CD4-positive, alpha-beta T cell treated with Interleukin-1 beta for 1 hour (primary cell): Measurements from ENCODE around the gene GLB1L2.
"Not testable (repeated sequence)": the region's sequence is repeated elsewhere in the genome, so short reads cannot be mapped to it uniquely, and the experiment has no call there.

ENCODE experiments used
- DNase-seq, 2 donors: peaks; one replicate each; pipeline ENCODE4 v3.0.0-alpha.2; 2020 to 2022

Gene GLB1L2, protein sequence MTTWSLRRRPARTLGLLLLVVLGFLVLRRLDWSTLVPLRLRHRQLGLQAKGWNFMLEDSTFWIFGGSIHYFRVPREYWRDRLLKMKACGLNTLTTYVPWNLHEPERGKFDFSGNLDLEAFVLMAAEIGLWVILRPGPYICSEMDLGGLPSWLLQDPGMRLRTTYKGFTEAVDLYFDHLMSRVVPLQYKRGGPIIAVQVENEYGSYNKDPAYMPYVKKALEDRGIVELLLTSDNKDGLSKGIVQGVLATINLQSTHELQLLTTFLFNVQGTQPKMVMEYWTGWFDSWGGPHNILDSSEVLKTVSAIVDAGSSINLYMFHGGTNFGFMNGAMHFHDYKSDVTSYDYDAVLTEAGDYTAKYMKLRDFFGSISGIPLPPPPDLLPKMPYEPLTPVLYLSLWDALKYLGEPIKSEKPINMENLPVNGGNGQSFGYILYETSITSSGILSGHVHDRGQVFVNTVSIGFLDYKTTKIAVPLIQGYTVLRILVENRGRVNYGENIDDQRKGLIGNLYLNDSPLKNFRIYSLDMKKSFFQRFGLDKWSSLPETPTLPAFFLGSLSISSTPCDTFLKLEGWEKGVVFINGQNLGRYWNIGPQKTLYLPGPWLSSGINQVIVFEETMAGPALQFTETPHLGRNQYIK

DNA sequence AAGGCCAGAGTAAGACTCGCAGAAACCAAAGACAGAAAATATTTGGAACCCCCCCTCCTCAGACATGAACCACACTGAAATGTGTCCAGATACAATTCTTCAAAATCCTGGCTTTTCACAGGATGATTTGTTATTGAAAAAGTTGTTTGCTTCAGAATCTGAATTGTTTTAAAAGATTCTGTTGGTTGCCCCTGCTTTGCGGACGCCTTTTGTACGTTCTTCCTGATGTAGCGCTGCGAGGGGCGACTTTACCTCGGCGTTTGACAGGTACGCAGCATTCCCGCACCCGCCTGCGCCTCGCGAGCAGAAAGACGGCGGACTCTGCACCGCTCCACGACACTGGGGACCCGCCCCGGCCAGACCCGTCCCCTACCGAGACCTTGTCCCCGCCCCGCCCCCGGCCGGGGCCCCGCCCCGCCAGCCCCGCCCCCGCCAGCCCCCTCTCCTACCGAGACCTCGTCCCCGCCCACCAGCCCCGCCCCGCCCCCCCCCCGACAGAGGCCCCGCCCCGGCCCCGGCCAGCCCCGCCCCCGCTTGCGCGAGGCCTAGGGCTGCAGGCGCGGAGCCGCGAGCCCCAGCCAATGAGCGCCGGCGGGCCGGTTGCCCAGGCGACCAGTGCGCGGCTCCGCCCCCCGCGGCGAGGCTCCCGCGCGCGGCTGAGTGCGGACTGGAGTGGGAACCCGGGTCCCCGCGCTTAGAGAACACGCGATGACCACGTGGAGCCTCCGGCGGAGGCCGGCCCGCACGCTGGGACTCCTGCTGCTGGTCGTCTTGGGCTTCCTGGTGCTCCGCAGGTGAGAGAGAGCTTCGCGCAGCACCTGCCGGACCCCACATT lies at the start of gene GLB1L2:
Gene GLB1L2 (plus strand): TSS at position 635 of the 835 bp plus-strand sequence. CDS start 74 bp downstream, at position 709.
- peak; percentile 87 to 88 for DNase-seq

DNA sequence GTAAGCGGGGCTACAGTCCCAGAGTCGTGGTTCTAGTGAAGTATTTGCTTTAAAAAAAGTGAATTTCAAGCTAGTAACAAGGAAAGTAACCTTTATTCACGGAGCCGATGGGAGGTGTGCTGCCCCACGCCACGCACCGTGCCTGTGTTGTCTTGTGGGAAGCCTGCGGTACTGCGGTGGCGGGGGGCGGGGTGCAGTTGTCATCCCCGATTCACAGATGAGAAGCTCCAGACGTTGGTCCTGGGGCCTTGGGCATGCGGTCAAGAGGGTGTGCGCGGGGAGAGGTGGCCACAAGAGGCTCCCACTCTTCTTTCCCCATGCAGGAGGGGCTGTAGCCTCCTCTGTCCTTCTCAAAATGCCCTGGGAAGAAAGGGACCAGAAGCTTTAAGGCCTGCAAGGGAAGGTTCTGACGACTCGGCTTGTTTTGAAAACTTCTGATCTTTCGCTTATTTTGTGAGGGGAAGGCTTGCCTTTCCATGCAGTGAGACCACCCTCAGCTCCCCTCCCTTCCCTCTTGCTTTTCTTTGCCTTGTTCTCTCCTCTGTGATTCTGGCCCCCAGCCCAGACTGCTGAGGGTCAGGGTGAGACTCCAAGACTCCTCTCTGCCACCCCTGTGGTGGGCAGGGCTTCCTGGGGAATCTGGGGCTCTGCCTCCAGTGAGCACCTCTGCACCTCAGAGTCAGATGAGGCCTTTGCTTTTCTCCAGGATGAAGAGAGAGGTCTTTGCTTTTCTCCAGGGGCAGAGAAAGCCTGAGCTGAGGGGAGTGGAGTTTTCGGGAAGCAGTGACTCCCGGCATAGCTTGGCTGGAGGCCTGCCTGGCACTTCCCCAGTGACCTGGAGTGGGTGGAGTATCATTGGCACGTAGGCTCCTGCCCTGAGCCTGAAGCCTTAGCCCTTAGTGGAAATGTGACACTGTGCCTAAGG lies 49.4 kb upstream of the GLB1L2 start:
- DNase-seq = no peak

DNA sequence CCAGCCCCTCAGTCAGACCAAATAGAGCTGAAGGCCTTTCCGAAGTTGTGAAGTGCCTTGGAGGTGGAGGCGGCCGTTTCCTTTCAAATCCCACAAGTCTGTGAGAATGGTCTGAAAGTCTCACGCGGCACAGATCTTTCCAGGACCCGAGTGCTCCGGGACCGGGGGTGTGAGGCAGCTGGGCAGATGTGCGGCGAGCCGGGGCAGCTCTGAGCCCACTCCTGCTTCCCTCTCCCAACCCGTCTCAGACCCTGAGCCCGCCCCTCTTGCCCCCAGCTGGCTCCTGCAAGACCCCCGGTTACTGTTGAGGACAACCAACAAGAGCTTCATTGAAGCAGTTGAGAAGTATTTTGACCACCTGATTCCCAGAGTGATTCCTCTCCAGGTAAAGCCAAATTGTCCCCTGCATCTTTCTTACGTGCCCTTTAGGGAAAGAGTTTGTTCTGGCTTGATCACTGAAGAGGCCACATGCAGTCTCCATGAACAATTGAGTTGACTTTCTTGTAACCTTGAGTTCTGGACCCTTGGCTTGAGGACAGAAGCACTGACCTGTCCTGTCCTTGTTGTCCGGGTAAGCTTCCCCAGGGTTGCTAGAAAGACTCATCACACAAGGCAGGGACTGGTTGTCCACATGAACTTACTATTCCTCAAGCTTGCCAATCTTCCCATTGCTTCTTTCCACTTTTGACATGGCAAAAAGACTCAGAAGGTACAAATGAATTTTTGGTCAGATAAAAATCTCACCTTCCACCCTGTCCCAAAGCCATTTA lies 48.1 kb upstream of the GLB1L2 start:
- no peak for DNase-seq

DNA sequence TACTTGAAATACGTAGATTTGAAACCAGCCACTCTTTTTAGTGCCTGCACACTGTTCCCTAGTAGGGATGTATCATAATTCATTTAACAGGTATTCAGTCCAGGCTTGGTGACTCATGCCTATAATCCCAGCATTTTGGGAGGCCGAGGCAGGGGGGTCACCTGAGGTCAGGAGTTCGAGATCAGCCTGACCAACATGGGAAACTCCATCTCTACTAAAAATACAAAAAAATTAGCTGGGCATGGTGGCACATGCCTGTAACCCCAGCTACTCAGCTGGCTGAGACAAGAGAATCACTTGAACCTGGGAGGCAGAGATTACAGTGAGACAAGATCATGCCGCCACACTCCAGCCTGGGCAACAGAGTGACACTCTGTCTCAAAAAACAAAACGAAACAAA lies 47.4 kb upstream of the GLB1L2 start:
- DNase-seq = not testable (repeated sequence)

DNA sequence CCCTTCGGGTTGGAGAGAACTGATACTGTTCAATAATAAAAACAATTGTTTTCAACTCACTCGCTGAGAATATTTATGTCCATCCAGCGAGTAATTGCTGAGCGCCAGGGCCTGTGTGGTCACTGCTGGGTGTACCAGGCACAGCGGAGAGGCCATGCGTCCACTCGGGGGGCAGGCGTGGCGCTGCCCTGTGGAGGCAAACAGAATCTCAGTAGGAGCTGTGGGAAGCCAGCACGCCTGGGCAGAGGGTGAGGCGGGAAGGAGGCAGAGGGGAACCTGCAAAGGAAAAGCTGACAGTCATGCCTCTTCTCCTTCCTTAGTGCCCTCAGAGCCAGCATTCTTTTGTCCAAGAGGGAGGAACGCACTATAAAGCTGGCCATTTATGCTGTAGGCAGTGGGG lies 44.2 kb upstream of the GLB1L2 start:
- no peak for DNase-seq

DNA sequence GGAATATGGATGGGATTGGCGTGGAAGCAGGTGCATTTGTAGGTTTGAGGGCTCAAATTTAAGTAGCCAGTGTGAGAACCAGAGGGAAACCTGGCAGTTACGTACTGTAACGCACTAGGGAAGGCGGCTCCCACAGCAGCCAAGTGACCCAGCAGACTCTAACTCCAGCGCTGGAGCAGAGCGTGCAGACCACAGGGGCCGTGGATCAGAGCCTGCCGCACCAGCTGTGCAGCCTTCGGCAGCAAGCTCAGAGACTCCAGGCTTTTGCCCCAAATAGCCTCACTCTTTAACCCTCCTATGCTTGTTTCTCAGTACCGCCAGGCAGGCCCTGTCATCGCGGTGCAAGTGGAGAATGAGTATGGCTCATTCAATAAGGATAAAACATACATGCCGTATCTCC lies 43.3 kb upstream of the GLB1L2 start:
- DNase-seq = no peak

DNA sequence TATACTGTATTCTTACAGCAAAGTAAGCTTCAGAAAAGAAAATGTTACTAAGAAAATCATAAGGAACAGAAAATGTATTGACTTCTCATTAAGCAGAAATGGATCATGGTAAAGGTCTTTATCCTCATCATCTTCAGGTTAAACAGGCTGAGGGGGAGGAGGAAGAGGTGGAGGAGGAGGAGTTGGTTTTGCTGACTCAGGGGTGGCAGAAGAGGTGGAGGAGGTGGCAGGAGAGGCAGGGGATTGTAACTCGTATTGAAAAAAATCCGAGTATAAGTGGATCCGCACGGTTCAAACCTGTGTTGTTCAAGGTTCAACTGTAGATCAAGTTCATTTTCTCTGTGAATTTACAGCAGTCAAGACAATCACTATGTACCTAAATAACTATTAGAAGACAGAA lies 42.6 kb upstream of the GLB1L2 start:
- no peak for DNase-seq

DNA sequence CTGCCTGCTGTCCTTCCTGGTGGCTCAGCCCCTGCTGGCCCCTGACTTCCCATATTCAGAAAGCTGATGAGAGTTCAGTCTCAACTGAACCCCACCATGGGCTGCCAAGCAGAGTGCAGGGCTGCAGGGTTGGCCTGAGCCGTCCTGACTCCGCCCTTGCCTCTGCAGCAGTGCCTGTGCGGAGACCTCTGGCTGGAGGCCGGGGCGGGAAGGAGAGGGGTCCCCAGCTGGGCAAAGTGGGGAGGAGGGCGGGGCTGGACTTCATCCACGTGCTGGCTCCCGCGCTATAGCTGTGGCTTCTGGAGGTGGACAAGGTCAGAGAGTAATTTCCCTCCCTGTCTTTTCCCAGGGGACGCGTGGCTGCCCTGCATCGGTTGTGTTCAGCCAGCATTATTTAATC lies 42.0 kb upstream of the GLB1L2 start:
- no peak for DNase-seq

DNA sequence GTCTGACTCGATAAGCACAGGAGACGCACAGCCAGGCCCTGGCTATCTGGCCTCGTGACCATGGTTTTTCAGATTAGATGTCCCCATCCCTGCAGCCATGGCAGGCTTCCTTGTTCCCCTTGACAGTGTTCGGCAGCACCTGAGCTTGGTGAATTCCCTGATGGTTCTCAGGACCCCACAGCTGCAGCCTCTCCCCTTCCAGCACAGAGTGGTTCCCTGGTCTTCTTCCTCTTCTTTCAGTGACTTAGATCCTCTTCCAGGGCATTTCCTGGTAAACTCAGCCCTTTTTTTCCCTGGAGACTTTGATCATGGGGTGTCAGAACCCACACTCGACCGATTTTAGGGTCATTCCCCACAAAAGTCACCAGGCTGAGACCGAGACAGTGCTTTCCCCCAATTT lies 41.1 kb upstream of the GLB1L2 start:
- no peak for DNase-seq

DNA sequence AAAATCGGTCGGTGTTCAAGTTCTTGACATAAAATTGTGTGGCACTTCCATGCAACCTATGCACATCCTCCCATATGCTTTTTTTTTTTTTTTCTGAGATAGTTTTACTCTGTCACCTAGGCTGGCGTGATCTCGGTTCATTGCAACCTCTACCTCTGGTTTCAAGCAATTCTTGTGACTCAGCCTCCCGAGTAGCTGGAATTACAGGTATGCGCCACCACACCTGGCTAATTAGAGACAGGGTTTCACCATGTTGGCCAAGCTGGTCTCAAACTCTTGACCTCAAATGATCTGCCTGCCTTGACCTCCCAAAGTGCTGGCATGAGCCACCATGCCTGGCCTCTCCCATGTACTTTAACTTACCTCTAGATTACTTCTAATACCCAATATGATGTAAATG lies 40.6 kb upstream of the GLB1L2 start:
- DNase-seq = no peak

DNA sequence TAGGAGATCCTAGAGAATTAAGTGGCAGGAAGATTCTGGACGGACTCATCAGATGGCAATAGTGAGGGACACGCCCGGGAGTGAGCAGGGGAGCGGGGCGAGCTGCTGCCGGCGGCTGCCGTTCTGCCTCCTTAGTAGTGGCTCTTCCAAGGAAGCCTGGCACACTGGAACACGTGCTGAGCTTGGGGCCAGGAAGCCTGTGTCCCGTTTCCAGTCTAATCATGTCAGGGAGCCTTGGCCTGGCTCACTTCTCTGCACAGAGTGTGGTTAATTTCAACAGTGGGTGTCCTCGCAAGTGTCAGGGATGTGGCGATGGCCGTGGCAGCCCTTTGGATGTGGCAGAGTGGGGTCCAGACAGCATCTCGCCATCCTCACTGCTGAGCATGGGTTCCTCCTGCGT lies 39.1 kb upstream of the GLB1L2 start:
- no peak for DNase-seq

DNA sequence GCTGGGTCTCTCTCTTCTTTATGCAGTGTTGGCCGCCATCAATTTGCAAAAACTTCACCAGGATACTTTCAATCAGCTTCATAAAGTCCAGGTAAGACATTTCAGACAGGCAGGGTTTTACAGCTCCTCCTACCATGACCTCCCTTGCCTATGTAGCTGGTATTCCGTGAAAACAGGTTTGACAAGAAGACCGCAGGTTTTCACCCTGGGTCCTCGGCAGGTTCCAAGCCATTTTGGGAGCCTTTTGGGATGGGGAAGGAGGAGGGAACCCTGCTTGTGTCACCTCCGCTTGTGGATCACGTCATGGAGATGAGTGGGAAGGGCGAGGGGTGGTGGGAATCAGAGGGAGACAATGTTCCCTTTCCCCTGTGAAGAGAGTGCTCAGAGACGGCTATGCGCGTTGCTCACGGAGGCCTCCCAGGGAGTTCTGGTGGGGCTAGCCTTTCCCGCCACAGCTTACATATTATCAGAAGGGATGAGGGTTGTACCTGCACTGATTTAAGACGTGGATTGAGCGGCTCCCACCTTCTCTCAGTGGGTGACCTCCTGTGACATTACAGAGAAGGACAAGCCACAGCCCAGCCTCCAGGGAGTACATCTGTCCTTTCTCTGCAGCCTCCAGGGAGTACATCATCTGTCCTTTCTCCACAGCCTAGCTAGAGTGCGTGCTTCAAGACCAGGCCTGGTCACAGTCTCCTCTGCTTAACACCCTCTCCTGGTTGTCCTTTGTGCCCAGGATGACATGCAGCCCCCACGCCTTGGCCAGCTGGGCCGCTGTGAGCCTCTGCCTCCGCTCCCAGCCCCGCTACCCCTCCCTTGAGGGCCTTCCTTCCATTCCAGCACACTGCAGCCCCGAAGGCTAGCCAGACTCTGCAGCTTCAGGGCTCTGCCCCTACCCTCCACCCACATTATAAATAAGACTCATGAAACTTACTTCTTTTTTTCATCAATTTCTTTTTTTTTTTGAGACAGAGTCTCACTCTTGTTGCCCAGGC lies 38.4 kb upstream of the GLB1L2 start:
- no peak for DNase-seq

DNA sequence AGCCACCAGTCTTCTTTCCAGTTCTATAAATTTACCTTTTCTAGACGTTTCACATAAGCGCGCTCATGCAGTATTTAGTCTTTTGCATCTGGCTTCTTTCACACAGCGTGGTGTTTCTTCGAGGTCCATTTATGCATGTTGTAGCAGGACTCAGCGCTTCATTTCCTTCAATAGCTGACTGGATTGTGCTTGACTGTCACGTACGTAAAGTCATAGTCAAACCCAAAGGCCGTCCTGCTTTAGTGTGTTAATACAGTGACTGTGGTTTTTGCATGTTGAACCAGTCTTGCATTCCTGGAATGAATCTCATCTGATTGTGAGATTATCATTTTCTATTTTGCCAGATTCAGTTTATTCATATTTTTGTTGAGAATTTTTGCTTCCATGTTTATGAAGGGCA lies 37.1 kb upstream of the GLB1L2 start:
- DNase-seq = no peak

DNA sequence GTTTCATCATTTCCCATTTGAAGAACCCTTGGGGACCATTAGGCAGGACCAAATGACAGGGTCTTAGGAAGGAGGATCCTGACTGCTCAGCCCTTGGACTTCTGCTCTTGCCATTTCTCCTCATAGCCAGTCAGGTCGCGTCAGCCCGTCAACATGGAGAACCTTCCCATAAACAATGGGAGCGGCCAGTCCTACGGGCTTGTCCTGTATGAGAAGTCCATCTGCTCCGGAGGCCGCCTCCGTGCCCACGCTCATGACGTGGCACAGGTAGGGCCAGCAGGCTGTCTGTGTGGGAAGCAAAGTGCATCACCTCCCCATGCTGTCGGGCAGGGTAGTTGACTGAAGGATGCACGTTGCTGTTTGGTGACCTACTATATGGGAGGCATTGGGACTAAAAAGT lies 19.6 kb upstream of the GLB1L2 start:
- DNase-seq = no peak

DNA sequence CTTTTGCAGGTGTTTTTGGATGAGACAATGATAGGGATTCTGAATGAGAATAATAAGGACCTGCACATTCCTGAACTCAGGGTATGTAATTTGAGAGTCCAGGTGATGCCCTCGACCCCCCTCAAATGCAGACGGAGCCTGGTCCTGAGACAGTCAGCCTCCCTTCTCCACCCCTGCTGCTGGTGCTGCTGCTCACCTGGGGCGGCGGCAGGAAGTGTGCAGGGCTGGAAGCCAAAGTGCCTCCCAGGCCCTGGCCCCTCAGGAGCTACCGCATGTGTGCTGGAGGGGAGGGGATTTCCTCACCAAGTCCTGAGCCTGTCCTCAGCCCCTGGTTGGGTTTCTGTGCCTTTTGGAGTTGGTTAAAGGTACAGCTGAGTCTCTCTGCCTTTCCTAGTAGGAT lies 19.0 kb upstream of the GLB1L2 start:
- DNase-seq = no peak

DNA sequence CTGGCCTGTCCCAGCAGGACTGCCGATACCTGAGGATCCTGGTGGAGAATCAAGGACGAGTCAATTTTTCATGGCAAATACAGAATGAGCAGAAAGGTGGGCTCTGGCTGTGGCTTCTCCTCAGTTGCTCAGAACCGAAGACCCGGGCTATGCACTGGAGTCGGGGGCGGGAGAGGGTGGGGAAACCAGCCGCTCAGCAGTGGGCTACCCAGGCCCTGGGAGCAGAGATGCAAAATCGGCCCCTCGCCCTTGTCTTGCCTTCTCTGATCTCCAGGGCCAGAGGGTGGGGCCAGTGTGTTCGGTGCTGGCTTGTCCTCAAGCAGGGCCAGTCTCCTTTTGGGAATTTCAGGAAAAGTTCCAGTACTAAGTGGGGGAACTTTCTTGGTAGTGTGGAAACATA lies 18.4 kb upstream of the GLB1L2 start:
- no peak for DNase-seq

DNA sequence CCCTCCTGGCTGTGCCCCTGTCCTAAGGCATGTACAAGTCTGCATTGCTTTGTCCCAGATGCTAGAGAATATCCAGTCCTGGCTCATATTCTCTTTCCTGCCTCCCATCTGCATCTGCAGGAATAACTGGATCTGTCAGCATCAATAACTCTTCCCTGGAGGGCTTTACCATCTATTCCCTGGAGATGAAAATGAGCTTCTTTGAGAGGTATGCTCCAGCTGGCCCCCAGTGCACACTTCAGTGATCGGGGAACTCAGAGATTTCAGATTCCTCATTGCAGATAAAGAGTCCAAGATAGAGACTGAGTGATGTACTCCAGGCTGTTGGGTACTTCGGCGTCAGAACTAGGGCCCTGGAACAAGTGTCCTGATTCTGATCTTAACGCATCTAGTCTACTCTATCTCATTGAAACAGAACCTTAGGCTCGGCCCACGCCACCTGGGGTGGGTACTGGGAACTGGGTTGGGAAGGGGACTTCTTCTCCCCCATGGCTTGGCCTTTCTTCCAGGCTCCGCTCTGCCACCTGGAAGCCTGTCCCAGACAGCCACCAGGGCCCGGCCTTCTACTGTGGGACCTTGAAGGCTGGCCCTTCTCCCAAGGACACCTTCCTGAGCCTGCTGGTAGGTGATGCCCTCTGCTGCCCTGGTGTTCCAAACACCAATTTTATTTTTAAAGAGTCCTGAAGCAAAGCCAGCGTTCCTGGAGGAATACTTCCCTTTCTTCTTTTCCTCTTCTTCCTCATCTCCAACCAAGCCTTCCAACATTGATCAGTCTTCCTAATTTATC lies 17.8 kb upstream of the GLB1L2 start:
- DNase-seq = no peak

DNA sequence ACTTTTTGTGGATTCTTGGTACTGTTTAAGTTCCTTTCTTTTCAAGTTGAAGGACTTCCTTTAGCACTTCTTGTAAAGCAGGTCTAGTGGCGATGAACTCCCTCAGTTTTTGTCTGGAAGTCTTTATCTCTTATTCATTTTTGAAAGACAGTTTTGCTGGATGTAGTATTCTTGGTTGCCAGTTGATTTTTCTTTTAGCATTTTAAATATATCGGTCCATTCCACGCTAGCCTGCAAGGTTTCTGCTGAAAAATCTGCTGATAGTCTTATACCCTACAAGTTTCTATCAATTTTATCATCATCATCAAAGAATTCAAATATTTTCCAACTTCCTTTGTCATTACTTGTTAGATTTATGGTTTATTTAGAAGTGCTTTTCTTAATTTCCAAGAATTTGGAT lies 14.7 kb upstream of the GLB1L2 start:
- no peak for DNase-seq

DNA sequence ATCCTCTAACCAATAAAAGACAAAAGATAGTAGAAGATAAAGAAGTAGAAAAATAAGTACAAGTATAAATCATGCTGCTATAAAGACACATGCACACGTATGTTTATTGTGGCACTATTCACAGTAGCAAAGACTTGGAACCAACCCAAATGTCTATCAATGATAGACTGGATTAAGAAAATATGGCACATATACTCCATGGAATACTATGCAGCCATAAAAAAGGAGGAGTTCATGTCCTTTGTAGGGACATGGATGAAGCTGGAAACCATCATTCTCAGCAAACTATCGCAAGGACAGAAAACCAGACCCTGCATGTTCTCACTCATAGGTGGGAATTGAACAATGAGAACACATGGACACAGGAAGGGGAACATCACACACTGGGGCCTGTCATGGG lies 10.4 kb upstream of the GLB1L2 start:
- DNase-seq = not testable (repeated sequence)

DNA sequence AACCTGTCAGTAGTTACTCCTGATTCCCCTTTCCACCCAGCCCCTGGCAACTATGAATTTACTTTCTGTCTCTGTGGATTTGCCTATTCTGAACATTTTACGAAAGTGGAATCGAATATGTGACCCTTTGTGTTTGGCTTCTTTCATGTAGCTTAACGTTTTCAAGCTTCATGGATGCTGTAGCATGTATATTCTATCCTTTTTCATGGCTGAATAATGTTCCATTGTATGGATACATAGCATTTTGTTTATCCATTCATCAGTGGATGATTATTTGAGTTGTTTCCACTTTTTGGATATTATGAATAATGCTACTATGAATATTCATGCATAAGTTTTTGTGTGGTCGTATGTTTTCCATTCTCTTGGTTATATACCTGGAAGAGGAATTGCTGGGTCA lies 9.2 kb upstream of the GLB1L2 start:
- DNase-seq = no peak
